ENCODE results near the gene ZDHHC13. TPM values are rescaled to one million over a fixed set of nuclear protein-coding genes. Genes with fewer than 3 reads are reported as not detected.

Gene ZDHHC13
- total and polyA plus RNA-seq, 9 of the 15 experiments (the other 6 are each of a cell fraction or from before 2014, with no cell fraction given): 4.7 to 18.6 (median 10.0) TPM

- peak; percentile 81; the same call in 1 of the 2 replicates for TF ChIP-seq TOE1 (IDR thresholded peaks at IDR 0.05; ENCODE audit: borderline replicate concordance)
- no peak for TF ChIP-seq TOE1 (CRISPR knock-in tag; IDR thresholded peaks at IDR 0.05; ENCODE audit: borderline replicate concordance, low read depth)
- TF ChIP-seq ZNF431 (CRISPR knock-in tag; IDR thresholded peaks at IDR 0.05): no peak
- 0 out of 2 replicates have a peak, but pooled peaks have one; percentile 35 for TF ChIP-seq ZNF766 (CRISPR knock-in tag; conservative IDR thresholded peaks at IDR 0.05)
- no peak for TF ChIP-seq PREB (CRISPR knock-in tag; IDR thresholded peaks at IDR 0.05)
- no peak for TF ChIP-seq ELF2 (CRISPR knock-in tag; IDR thresholded peaks at IDR 0.05)
- TF ChIP-seq NFATC3 (IDR thresholded peaks at IDR 0.05): no peak
- TF ChIP-seq MAFK (IDR thresholded peaks at IDR 0.05; ENCODE audit: low read length): no peak
- peak; percentile 54 for TF ChIP-seq FOXJ2 (tag; IDR thresholded peaks at IDR 0.05)
- no peak for TF ChIP-seq NR2C1 (IDR thresholded peaks at IDR 0.05)
- peak; percentile 39; the same call in 1 of the 2 replicates for TF ChIP-seq NR2C1 (tag; IDR thresholded peaks at IDR 0.05)
- TF ChIP-seq FOSL1 (tag; conservative IDR thresholded peaks at IDR 0.05): 0 out of 2 replicates have a peak, but pooled peaks have one; percentile 36
- TF ChIP-seq POLR3G (IDR thresholded peaks at IDR 0.05; ENCODE audit: extremely low read depth, insufficient read length, insufficient replicate concordance): no peak
- no peak for TF ChIP-seq SMARCC2 (IDR thresholded peaks at IDR 0.05; ENCODE audit: low read depth)
- TF ChIP-seq UBTF (IDR thresholded peaks at IDR 0.05; ENCODE audit: borderline replicate concordance in 1 of 2, low read depth in 2 of 2, low read length in 2 of 2): no peak
- TF ChIP-seq HSF4 (CRISPR knock-in tag; IDR thresholded peaks at IDR 0.05; ENCODE audit: borderline replicate concordance): peak; percentile 20; the same call in 1 of the 2 replicates
- peak; percentile 40; the same call in 1 of the 2 replicates for TF ChIP-seq CBFA2T2 (conservative IDR thresholded peaks at IDR 0.05)
- no peak for TF ChIP-seq POLR2G (IDR thresholded peaks at IDR 0.05; ENCODE audit: low read depth, low read length)
- no peak for TF ChIP-seq ZNF184 (CRISPR knock-in tag; IDR thresholded peaks at IDR 0.05)
- peak; percentile 82 for TF ChIP-seq RAD51 (IDR thresholded peaks at IDR 0.05; ENCODE audit: borderline replicate concordance, low read depth)
- no peak for TF ChIP-seq ZBTB5 (IDR thresholded peaks at IDR 0.05)
- no peak for TF ChIP-seq ZFP36 (IDR thresholded peaks at IDR 0.05; ENCODE audit: low read depth, low read length, partially characterized antibody)
Measured at GRCh38 chr11:19176629-19177186, 59.7 kb downstream of the ZDHHC13 start (continued).

Data from K562 (cell line).